Stimulated activated naive CD8-positive, alpha-beta T cell treated with anti-CD3 and anti-CD28 coated beads, Interleukin-15, amount 100 ng/mL, for 72 hours (primary cell): ENCODE measurements around the gene BCAR1.

Experiments
- ATAC-seq: fragments of 150-1000 bp; cut with Tn5 transposase; 2 replicates; pipeline ENCODE4 v1.10.0; 2021; ENCODE audit warnings: mild to moderate bottlenecking, moderate library complexity
- DNase-seq, 2 donors: peaks; one replicate each; pipeline ENCODE4 v3.0.0; 2021 to 2022
- H3K27ac Mint-ChIP-seq, 2 donors: one replicate each; pipeline ENCODE4 v1.8.0; 2022; ENCODE audit warnings: mild to moderate bottlenecking in 2 of 2, mixed read lengths in 2 of 2, moderate library complexity in 2 of 2
- H3K27me3 Mint-ChIP-seq: one replicate; pipeline ENCODE4 v1.8.0; 2022; ENCODE audit warnings: mixed read lengths
- H3K4me1 Mint-ChIP-seq: one replicate; pipeline ENCODE4 v1.8.0; 2022; ENCODE audit warnings: mild to moderate bottlenecking, mixed read lengths
- H3K4me3 Mint-ChIP-seq, 2 donors: one replicate each; pipeline ENCODE4 v1.8.0; 2022; ENCODE audit warnings: mild to moderate bottlenecking in 2 of 2, mixed read lengths in 2 of 2, moderate library complexity in 1 of 2
- H3K9me3 Mint-ChIP-seq, 2 donors: one replicate each; pipeline ENCODE4 v1.8.0; 2022; ENCODE audit warnings: mixed read lengths in 2 of 2

The BCAR1 gene

GRCh38 chr16:75238853-75239541 lies 12.4 kb downstream of the BCAR1 start:
- peaks cover 10% of the 10 kb centered on the region for H3K27me3 Mint-ChIP-seq
- no peak for ATAC-seq
- no peak overlapping the region for H3K27ac Mint-ChIP-seq
- no peak overlapping the region for H3K4me3 Mint-ChIP-seq
- peaks cover 19% of the 10 kb centered on the region for H3K4me1 Mint-ChIP-seq
- no peak for DNase-seq
- H3K9me3 Mint-ChIP-seq: no peaks in the 10 kb centered on the region

- DNase-seq: no peak
- Mint-ChIP-seq H3K4me3 (no peak overlapping the region), H3K27me3 (peaks cover 10% of the 10 kb centered on the region), H3K27ac (no peak overlapping the region), H3K4me1 (peaks cover 23% of the 10 kb centered on the region), H3K9me3 (no peaks in the 10 kb centered on the region)
- peak; percentile 1 for ATAC-seq
Observed at GRCh38 chr16:75238132-75238852, 13.1 kb downstream of the BCAR1 start.

GRCh38 chr16:75237398-75238131 lies 13.9 kb downstream of the BCAR1 start:
- Mint-ChIP-seq H3K27me3 (peaks cover 6% of the 10 kb centered on the region), H3K27ac (no peak overlapping the region), H3K4me1 (peaks cover 23% of the 10 kb centered on the region), H3K9me3 (no peaks in the 10 kb centered on the region), H3K4me3 (no peak overlapping the region)
- ATAC-seq (peak; percentile 4), DNase-seq (no peak)

GRCh38 chr16:75236736-75237397 lies 14.6 kb downstream of the BCAR1 start:
- Mint-ChIP-seq H3K27ac (no peak overlapping the region), H3K27me3 (no peaks in the 10 kb centered on the region), H3K9me3 (no peaks in the 10 kb centered on the region), H3K4me3 (no peak overlapping the region), H3K4me1 (peaks cover 23% of the 10 kb centered on the region)
- DNase-seq: no peak
- ATAC-seq: peak; percentile 6

- H3K27me3 Mint-ChIP-seq: no peaks in the 10 kb centered on the region
- peak; percentile 57 for ATAC-seq
- H3K4me1 Mint-ChIP-seq: peaks cover 23% of the 10 kb centered on the region
- H3K4me3 Mint-ChIP-seq: no peak overlapping the region
- DNase-seq: peak in 1 of 2 donors; percentile 48
- no peaks in the 10 kb centered on the region for H3K9me3 Mint-ChIP-seq
- H3K27ac Mint-ChIP-seq: no peak overlapping the region
Observed at GRCh38 chr16:75236232-75236631, 15.2 kb downstream of the BCAR1 start.

GRCh38 chr16:75235721-75236193 lies 15.7 kb downstream of the BCAR1 start:
- ATAC-seq (peak; percentile 16), DNase-seq (no peak)
- Mint-ChIP-seq H3K27me3 (no peaks in the 10 kb centered on the region), H3K27ac (no peak overlapping the region), H3K9me3 (no peaks in the 10 kb centered on the region), H3K4me1 (peaks cover 23% of the 10 kb centered on the region), H3K4me3 (no peak overlapping the region)

GRCh38 chr16:75234856-75235696 lies 16.3 kb downstream of the BCAR1 start:
- Mint-ChIP-seq H3K9me3 (no peaks in the 10 kb centered on the region), H3K27ac (no peak overlapping the region), H3K4me3 (no peak overlapping the region), H3K27me3 (no peaks in the 10 kb centered on the region), H3K4me1 (peaks cover 23% of the 10 kb centered on the region)
- ATAC-seq: no peak
- no peak for DNase-seq

- Mint-ChIP-seq H3K27me3 (no peaks in the 10 kb centered on the region), H3K9me3 (no peaks in the 10 kb centered on the region), H3K27ac (no peak overlapping the region), H3K4me1 (peaks cover 23% of the 10 kb centered on the region), H3K4me3 (no peak overlapping the region)
- no peak for ATAC-seq
- no peak for DNase-seq
Observed at GRCh38 chr16:75233611-75233938, 17.8 kb downstream of the BCAR1 start.

GRCh38 chr16:75231570-75231969 lies 19.9 kb downstream of the BCAR1 start:
- ATAC-seq: no peak
- Mint-ChIP-seq H3K27me3 (peaks cover 12% of the 10 kb centered on the region), H3K4me1 (peaks cover 23% of the 10 kb centered on the region), H3K27ac (no peak overlapping the region), H3K9me3 (no peaks in the 10 kb centered on the region), H3K4me3 (no peak overlapping the region)
- DNase-seq: no peak

- H3K4me3 Mint-ChIP-seq: no peak overlapping the region
- no peak overlapping the region for H3K27ac Mint-ChIP-seq
- ATAC-seq: no peak
- DNase-seq: no peak
- H3K4me1 Mint-ChIP-seq: peaks cover 14% of the 10 kb centered on the region
- H3K27me3 Mint-ChIP-seq: peaks cover 12% of the 10 kb centered on the region
- no peaks in the 10 kb centered on the region for H3K9me3 Mint-ChIP-seq
Observed at GRCh38 chr16:75230471-75231110, 20.8 kb downstream of the BCAR1 start.

- H3K4me1 Mint-ChIP-seq: peaks cover 8% of the 10 kb centered on the region
- no peak overlapping the region for H3K4me3 Mint-ChIP-seq
- peaks cover 12% of the 10 kb centered on the region for H3K27me3 Mint-ChIP-seq
- no peaks in the 10 kb centered on the region for H3K9me3 Mint-ChIP-seq
- H3K27ac Mint-ChIP-seq: no peak overlapping the region
- no peak for DNase-seq
- ATAC-seq: peak; percentile 19
Observed at GRCh38 chr16:75229172-75230031, 22.0 kb downstream of the BCAR1 start.

- no peak for DNase-seq
- no peak overlapping the region for H3K4me3 Mint-ChIP-seq
- H3K9me3 Mint-ChIP-seq: no peaks in the 10 kb centered on the region
- no peak for ATAC-seq
- H3K4me1 Mint-ChIP-seq: no peaks in the 10 kb centered on the region
- H3K27ac Mint-ChIP-seq: no peak overlapping the region
- peaks cover 12% of the 10 kb centered on the region for H3K27me3 Mint-ChIP-seq
Observed at GRCh38 chr16:75228143-75228976, 23.1 kb downstream of the BCAR1 start.
